ENCODE data around the gene ADARB1.
A peak's percentile ranks its signal among the peaks of the same experiment; 100 is the strongest.

The ADARB1 gene

DNA sequence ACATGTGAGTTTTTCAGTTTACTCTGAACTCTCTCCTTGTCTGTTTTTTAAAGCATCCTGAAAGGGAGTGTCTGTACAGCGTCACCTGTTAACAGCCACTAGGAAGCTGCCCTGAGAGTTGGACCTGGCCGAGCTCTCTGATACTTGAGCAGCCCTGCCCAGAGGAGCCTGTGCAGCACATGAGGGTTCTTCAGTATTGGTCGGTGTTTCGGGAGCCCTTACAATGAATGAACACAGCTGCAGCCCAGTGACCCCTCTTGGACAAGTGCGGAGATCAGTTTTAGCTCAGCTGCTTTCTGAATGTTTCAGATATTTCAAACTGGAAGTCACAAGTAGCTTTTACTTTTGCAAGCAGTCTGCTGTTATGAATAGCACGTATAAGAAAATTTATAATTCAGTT is 39.2 kb downstream of the ADARB1 start:
- no peak for DNase-seq

DNA sequence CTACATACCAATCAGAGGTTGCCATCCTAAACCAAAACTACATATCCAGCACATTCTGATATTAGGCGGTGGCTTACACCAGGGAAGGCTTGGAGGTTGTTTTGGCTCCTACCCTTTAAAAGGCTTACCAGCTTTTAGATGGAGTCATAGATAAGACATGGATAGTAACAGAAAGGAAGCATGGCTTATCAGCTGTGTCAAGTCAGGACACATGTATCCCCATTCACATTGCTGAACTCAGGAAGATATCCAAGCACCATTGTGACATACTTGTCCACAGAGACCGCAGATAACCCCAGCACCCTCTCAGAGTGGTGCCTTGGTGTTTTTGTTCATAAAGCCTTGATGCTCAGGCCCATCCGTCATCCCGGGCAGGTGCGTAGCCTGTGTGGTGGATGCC is 39.7 kb downstream of the ADARB1 start:
- no peak for DNase-seq

DNA sequence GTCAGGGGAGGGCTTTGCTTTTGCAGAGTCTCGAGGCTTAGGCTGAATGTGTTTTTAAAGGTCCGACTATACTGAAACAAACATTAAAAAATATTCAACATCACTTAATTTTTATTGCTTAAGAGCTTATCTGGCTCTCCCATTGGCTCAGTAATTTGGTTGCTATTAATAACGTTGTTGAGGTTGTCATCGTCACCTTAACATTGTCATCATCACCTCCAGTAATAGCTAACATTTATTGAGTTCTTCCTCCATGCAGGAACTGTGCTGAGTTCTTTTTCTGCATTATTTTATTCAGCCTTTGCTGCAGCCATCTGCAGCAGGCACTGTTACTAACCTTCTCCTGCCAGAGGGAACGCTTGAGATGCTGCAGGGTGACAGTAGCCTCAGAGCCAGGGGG is 40.1 kb downstream of the ADARB1 start:
- DNase-seq: no peak

DNA sequence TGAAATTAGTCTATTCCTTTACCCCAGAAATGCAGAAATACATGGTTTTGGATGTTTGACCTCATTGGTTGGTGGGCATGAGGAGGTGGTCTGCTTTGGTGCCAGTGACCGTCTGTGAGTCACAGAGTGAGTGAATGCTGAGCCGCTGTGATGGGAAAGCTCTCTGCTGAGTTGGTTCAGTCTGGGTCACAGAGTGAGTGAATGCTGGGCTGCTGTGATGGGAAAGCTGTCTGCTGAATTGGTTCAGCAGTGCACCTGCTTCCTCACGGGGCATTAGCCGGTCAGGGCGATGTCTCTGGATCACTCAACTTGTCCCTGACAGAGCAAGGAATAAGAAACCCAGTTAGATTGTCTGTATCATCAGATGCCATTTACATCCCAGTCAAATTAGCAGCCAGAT is 40.8 kb downstream of the ADARB1 start:
- no peak for DNase-seq

DNA sequence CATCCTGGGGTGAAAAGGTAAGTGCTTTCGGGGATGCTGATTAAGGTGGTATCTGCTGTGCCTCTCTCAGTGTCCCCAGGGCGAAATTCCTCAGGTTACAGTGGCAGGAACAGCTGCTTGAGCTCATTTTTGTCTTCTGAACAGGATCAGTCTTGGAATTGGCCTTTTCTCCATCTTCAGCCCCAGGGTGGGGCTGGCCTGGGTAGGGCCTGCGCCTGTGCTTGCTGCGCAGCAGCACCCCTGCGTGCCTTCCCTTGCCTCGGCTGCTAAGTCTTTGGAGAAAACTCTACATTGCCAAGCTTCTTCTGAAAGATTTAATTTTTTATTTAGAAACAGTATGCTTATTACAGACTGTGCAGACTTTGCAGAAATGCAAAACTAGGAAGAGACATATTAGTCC is 41.7 kb downstream of the ADARB1 start:
- no peak for DNase-seq

DNA sequence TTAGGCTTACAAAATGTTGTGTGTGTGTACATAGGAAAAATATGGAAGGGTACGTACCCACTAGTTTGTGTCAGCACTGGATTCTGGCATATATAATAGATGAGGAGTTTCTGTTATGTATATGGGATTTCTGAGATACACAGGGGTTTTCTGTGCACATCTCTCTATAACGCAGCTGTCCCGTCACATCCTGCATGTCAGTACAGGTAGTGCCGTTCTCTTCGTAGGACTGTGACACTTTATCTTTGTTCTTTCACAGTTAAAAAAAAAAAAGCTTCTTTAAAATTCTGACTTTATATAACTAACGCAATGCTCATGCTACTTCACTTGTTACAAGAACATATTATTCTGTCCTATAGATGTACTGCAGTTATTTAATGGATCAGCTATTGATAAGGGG is 42.9 kb downstream of the ADARB1 start:
- DNase-seq: no peak

DNA sequence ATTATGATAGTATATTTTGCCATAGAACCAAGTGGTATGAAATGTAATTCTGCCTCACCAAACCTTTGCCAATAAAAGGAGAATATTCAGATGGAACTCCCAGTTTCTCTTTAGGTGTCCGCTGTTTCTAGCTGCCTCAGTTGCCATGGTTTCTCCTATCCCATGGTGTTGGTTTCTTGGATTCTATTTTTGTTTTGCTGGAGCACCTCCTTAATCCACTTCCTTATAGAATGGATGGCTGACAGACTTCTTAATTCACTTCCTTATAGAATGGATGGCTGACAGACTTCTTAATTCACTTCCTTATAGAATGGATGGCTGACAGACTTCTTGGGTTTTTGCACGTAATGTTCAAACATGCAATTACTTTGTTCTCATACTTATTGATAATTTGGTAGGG is 43.7 kb downstream of the ADARB1 start:
- DNase-seq: no peak

DNA sequence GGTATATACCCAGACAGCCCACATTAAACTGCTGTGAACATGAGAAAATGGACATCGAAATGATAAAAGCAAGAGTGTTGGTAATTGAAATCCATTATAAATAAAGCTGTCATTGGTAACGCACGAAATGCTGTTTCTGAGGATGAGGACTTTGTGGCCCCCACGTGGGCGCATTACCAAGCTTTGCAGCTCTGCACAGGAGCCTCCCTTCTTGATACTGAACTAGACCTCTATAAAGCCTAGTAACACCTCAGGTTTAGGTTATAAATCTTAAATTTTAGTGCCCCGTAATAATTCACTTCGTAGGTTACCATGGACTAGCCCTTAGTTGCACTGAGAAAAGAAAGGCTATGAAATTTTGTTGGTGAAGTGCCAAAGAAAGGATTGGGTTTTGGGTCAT is 45.4 kb downstream of the ADARB1 start:
- no peak for DNase-seq

DNA sequence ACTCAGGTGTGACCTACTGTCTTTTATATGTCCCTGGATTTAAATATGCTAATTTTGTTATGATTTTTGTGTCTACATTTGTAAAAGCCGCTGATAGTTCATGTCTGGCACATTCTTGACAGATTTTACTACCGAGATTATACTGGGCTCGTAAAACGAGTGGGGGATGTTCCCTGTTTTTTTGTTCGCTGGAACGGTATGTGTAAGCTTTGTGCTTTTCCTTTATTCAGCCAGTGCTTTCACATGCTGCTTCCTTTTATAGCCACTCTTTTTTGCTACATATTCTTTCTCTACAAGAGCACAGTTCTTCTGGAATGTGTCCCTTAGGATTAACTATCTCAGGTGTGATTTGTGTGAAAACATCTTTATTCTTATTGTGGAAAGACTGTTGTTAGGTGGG is 46.6 kb downstream of the ADARB1 start:
- DNase-seq: no peak

DNA sequence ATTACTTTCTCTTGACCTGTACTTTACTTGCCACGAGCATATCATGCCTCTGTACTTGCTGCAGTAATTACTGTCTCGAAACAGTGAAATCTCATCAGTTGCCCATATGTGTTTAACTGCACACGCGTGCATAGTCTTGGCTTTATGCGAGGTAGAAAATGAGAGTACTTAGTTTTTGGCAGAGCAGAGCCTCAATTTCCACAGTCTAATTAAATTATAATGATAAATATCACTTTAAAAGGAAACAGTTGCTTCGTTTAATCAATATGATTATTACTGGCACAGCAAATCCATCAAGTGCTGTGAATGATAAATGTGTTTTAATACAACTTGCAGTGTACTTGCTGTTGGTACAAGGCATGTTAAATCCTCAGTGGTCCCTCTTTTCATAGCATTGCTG is 47.6 kb downstream of the ADARB1 start:
- DNase-seq: no peak

GRCh38 chr21:45122432-45123132 is 48.2 kb downstream of the ADARB1 start:
- DNase-seq: no peak

GRCh38 chr21:45123440-45123839 is 49.1 kb downstream of the ADARB1 start:
- no peak for DNase-seq

GRCh38 chr21:45124596-45124995 is 50.2 kb downstream of the ADARB1 start:
- DNase-seq: no peak

- no peak for DNase-seq
These were observed 51.0 kb downstream of the ADARB1 start for GRCh38 chr21:45125357-45125756.

GRCh38 chr21:45126204-45126626 is 51.8 kb downstream of the ADARB1 start:
- no peak for DNase-seq

GRCh38 chr21:45126983-45127382 is 52.6 kb downstream of the ADARB1 start:
- DNase-seq: no peak

GRCh38 chr21:45127937-45128336 is 53.6 kb downstream of the ADARB1 start:
- DNase-seq: no peak

DNA sequence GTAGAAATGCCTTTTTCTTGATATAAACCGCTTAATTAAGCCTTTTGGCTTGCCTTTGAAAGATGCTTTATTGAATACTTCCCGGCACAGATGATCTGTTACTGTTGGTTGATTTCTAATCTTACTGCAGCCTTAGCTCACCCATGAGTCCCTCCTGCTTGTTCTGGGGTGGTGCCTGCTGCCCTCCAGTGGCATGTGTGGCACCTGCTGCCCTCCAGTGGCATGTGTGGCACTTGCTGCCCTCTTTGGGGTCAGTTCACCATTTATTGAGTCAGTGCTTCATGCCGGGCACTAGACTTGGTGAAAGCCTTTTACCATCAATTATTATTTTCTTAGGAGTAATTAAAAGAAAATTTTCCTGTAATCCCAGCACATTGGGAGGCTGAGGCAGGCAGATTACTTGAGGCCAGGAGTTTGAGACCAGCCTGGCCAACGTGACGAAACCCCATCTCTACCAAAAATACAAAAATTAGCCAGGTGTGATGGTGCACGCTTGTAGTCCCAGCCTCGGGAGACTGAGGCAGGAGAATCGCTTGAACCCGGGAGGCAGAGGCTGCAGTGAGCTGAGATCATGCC is 54.3 kb downstream of the ADARB1 start:
- peak in 33 of 56 donors; percentile 6 to 77 (median 41) for DNase-seq

DNA sequence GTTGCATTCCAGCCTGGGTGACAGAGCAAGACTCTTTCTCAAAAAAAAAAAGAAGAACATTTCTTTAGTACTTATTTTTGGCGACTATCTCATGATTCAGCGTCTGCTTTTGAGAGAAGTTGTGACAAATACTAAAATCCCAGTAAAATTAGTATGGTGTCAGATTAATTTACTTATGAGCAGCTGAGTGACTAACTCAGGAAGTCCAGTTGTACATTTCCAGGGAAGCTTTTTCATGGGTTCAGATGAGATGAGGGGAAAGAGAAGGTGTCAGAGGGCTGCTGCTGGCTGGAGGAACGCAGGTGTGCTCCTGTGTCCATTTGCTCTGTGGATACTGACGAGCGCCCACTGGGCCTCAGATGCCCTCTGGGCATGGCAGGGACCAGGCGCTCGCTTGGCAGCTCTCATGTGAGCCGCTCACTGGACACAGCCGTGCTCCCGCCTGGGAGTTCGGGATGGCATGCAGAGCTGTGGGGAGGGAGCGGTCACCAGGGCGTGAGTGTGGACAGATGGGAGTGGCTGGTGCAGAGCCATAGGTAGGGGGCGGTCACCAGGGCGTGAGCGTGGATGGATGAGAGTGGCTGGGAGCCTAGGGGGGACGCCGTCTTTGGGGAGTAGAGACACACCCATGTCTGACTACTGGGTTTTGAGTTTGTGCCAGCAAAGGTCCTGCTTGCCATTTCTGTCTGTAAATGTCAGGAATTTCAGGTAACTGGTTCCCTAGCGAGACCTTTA is 55.0 kb downstream of the ADARB1 start:
- DNase-seq: no peak

DNA sequence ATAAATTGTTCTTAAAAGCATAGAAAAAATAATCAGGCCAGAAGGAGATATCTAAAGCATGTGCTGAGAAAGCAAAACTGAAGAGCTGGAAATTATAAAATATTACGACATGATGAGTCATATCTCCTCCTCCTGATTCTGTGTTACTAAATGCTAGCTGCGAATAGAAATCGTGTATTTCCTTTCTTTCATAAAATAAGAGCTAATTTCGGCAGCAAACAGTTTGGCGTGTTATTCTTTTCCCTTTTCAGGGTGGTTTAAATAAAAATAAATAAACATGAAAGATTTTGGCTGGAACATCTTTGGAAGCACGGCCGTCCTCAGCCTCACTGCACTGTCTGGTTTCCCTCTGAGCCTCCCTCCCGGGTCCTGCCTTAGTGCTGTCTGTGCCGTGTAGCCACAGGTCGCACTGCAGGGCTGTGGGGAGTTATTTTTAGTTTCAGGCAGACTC is 56.0 kb downstream of the ADARB1 start:
- peak in 1 of 56 donors; percentile 18 for DNase-seq

DNA sequence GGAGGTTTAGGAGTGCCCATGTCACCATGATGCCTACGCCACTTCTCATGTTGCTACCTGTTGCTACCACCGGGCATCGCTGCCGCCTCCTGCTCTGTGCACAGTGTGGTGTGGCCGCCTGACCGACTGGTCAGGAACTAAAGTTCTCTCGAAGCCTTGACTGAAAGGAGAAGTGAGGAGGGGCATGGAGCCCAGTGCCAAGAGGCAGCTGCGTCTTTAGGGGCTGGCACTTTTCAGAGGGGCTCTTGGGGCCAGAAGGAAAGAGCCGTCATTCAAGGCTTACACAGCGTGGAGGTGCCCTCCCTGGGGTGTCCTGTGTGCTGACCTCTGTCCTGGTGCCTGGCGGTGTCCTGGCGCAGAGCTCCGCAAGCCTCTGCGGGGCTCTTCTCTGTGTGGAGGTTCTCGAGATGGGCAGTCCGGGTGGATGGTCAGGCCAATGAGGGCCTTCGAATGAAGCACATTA is 57.2 kb downstream of the ADARB1 start:
- DNase-seq: no peak

DNA sequence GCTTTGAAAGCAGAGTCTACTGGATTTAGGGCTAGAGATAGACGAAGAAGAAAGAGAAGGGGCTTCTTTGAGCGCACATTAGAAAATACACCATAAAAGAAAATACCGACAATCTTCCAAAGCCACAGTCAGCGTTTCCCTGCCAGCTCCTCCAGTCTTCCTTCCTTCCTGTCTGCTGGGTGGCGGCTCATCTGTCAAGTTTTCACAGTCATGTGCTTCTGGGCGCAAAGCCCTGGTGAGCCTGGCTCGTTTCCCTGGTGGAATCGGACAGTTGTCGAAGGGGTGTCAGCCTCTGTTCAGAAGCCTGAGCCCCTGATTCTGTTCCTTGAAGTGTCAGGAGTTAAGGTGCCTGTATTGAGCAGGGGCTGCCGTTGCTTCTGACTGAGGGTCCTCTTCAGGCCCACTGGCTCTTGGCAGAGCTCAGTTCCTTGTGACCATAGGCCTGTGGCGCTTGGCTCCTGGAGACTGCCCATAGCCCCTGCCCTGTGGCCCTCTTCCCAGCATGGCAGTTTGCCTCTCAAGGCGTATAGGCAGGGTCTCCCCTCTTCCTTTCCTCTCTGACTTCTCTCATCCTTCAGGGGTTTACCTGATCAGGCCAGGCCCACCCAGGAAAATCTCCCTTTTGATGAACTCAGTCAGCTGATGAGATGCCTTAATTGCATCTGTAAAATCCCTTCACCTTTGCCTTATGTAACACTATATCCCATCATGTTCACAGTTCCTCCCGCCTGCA is 58.6 kb downstream of the ADARB1 start:
- DNase-seq: peak in 2 of 56 donors; percentile 14 to 18
